Measurements from ENCODE around the gene ZNF136. TPM values are rescaled to one million over a fixed set of nuclear protein-coding genes. Genes with fewer than 3 reads are reported as not detected.

ZNF136 gene
- 1.2 to 2.0 TPM (median 1.3 TPM) in 5 replicates for total RNA-seq (2022; extraction: Qiagen RNA extraction; ENCODE audit: low read depth)

GRCh38 chr19:12162882-12163806 lies at the start of gene ZNF136:
TSS of gene ZNF136 (plus strand) at chr19:12163096. CDS start at chr19:12163204, 108 bp downstream.

GRCh38 chr19:12139885-12140544 lies 22.9 kb upstream of the ZNF136 start, which contains the start of gene ZNF20:
TSS of gene ZNF20 (minus strand) at chr19:12140350. CDS start at chr19:12140182, 168 bp downstream.

GRCh38 chr19:12156223-12157058 lies 6.5 kb upstream of the ZNF136 start, which contains the start of gene ZNF625:
TSS of gene ZNF625 (minus strand) at chr19:12156734. CDS start at chr19:12156558, 176 bp downstream.

Other genes with a start within 250 kb of the ZNF136 start
- gene ZNF700, start 238.0 kb upstream of the ZNF136 start, total RNA-seq (2022; extraction: Qiagen RNA extraction; ENCODE audit: low read depth), result 0.15 to 0.52 TPM (median 0.24 TPM) in 5 replicates
- not detected in 5 replicates for gene ZNF763, start 198.1 kb upstream of the ZNF136 start, total RNA-seq (2022; extraction: Qiagen RNA extraction; ENCODE audit: low read depth)
- not detected in 5 replicates for gene ZNF433, start 127.4 kb upstream of the ZNF136 start, total RNA-seq (2022; extraction: Qiagen RNA extraction; ENCODE audit: low read depth)
- gene ZNF878, start 110.1 kb upstream of the ZNF136 start, total RNA-seq (2022; extraction: Qiagen RNA extraction; ENCODE audit: low read depth), result not detected in 5 replicates
- gene ZNF844, start 98.4 kb upstream of the ZNF136 start, total RNA-seq (2022; extraction: Qiagen RNA extraction; ENCODE audit: low read depth), result not detected in 5 replicates
- gene ZNF20, start 22.7 kb upstream of the ZNF136 start, total RNA-seq (2022; extraction: Qiagen RNA extraction; ENCODE audit: low read depth), result 0.20 TPM in 1 of 5 replicates, not detected in the others
- gene ZNF625, start 6.4 kb upstream of the ZNF136 start, total RNA-seq (2022; extraction: Qiagen RNA extraction; ENCODE audit: low read depth), result not detected in 5 replicates
- 0.38 to 1.3 TPM (median 0.59 TPM) in 5 replicates for gene ZNF44, start 131.8 kb downstream of the ZNF136 start, total RNA-seq (2022; extraction: Qiagen RNA extraction; ENCODE audit: low read depth)
- gene ZNF563, start 170.5 kb downstream of the ZNF136 start, total RNA-seq (2022; extraction: Qiagen RNA extraction; ENCODE audit: low read depth), result not detected in 5 replicates
- gene ZNF442, start 202.6 kb downstream of the ZNF136 start, total RNA-seq (2022; extraction: Qiagen RNA extraction; ENCODE audit: low read depth), result not detected in 5 replicates
- 1.5 to 2.1 TPM (median 1.7 TPM) in 5 replicates for gene ZNF799, start 238.2 kb downstream of the ZNF136 start, total RNA-seq (2022; extraction: Qiagen RNA extraction; ENCODE audit: low read depth)